NCI-H345 treated with DMSO at 0.1 percent for 48 hours (cell line): ENCODE results near the gene RRP1.

Experiments
- DNase-seq: peaks from one replicate; lab custom pipeline; 2025; ENCODE audit not compliant: unreplicated experiment; lab: John Stamatoyannopoulos, UW

RRP1 gene

DNA sequence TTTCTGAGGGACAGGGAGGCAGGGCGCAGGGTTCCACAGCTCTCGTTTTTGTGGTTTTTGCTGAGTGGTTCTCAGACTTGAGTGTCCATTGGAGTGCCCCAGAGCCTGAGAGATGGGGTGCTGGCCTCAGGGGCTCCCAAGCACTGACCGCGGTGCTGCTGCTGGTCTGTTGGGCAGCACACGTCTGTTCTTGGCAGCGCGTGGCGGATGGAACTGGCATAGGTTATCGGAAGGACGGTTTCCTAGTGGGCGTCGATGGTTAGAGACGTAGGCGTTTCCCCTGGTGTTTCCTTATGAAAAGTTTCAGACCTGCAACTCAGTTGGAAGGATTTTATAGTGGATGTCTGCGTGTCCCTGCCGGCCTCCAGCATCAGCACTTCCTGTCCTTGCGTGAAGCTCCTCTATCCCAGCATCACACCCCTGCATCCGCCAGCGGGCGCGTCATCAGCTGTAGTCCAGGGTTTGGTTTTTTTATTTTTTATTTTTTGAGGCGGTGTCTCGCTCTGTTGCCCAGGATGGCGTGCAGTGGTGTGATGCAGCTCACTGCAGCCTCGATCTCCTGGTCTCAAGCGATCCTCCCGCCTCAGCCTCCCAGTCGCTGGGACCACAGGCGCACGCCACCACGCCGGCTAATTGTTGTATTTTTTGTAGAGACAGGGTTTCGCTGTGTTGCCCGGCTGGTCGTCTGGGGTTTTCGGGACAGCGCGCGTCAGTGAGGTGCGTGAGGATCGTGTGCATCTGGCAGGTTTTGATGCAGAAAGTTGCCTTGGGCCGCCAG is 11.8 kb downstream of the RRP1 start:
- no peak for DNase-seq

GRCh38 chr21:43802713-43803313 is 13.4 kb downstream of the RRP1 start:
- DNase-seq, result no peak

GRCh38 chr21:43803558-43804300 is 14.4 kb downstream of the RRP1 start:
- no peak for DNase-seq

GRCh38 chr21:43805275-43805800 is 16.0 kb downstream of the RRP1 start:
- no peak for DNase-seq

DNA sequence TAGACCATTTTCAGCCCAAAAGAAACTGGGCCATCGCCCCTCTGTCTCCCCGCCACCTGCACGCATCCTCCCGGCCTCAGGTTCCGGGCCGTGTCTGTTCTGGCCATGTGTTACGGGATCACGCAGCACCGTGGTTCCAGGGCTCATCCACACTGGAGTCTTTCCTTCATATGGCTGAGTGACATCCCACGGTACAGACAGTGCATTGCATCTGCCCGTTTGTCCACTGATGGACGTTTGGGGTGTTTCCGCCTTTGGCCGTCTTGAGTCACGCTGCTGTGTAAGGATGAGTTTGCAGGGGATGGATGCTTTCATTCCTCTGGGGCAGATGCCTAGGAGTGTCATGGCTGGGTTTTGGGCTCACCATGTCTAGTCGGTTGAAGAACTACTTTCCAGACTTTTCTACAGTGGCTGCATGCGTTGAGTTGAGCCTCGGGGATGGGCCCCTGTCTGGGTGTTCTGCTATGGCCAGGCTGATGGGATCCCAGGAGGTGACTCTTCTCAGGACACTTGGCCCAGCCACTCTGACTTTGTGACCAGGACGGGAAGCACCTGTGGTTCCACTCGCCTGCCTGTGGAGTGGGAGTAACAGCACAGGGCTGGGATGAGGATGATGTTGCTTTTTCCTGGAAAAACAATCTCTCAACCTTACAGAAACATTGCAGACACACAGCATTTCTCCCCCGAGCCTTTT is 16.8 kb downstream of the RRP1 start:
- no peak for DNase-seq

GRCh38 chr21:43808367-43808766 is 19.0 kb downstream of the RRP1 start:
- DNase-seq, result no peak

GRCh38 chr21:43808832-43809251 is 19.5 kb downstream of the RRP1 start:
- no peak for DNase-seq

- DNase-seq, result no peak
Observed at GRCh38 chr21:43809346-43809799, 20.0 kb downstream of the RRP1 start.

DNA sequence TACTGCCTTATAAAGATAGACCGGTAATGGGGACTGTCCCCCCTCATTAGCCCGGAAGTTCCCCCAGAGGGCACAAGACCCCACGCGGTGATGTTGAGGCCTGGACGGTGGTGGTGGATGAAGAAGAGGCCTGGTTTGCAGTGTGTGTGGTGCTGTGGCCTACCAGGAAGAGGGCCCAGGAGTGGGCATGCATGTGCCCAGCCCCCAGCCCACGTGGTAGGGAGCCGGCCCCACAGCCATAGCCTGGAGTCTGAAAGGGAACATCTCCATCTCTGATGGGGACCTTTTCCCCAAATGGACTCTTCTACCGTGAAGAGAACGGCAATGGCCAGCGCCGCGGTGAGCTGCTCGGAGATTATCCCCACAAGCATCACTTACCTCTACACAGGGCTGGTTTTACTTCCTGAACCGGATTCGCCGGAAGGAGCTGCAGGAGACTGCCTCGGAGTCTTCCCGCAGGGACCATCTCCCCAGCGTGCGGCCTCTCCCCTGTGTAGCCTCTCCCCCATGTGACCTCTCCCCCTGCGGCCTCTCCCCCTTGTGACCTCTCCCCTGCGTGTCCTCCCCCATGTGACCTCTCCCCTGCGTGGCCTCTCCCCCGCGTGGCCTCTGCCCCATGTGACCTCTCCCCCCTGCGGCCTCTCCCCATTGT is 20.6 kb downstream of the RRP1 start:
- no peak for DNase-seq

- DNase-seq, result peak; percentile 80
Observed at GRCh38 chr21:43810505-43811261, 21.3 kb downstream of the RRP1 start.

GRCh38 chr21:43811262-43812105 is 22.1 kb downstream of the RRP1 start:
- DNase-seq, result peak; percentile 37

GRCh38 chr21:43812139-43812821 is 22.9 kb downstream of the RRP1 start:
- DNase-seq, result peak; percentile 93

DNA sequence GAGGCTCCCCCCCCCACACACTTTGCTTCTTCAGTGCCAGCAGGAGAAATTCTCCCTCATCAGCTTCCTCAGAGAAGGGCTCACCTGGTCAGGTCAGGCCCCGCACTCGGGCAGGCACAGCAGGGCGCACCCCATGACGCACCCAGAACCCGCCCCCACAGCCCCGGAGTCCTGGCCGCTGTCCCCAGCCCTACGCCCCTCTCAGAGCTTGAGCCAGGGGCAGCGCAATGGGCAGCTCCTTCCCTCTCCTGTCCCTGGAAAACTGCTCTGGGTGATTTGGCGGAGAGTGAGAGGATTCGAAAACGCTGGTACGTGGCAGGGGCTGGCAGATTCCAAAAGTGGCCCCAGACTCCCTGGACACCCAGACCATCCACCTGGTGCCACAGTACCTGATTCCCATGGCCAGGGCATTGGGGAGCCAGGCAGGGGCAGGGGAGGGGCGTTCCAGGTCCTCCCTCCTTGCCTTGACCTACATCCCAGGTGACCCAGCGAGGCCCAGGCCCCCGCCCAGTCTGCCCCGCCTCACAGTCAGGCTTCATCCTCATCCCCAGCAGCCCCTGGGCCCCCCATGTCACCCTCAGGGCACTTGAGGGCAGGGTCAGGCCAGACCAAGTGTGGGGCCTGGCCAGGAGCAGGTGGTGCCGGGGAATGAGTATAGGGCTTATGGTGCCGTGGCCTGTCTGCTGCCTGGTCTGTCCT is 23.7 kb downstream of the RRP1 start:
- DNase-seq, result no peak

GRCh38 chr21:43813656-43813980 is 24.2 kb downstream of the RRP1 start:
- DNase-seq, result no peak

GRCh38 chr21:43814215-43815106 is 25.1 kb downstream of the RRP1 start:
- DNase-seq, result no peak

DNA sequence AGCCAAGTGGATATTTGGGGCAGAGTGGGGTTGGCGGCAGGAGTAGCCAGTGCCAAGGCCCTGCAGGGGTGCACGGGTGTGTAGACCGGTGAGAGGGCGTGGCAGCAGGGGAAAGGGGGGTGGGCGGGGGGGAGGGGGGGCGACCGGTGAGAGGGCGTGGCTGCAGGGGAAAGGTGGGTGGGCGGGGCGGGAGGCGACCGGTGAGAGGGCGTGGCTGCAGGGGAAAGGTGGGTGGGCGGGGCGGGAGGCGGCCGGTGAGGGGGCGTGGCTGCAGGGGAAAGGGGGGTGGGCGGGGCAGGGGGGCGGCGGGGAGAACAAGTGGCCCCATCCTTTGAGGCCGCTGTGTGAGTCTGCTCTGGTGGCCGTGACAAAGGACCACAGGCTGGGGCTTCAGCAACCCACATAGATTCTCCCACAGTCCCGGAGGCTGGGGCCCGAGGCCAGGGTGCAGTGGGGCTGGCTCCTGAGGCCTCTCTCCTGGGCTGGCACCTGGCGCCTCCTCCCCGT is 25.8 kb downstream of the RRP1 start:
- no peak for DNase-seq

- DNase-seq, result no peak
Observed at GRCh38 chr21:43815991-43816390, 26.6 kb downstream of the RRP1 start.
